PC-9 (cell line): Measurements from ENCODE around the gene IL2RG. TPM values are rescaled to one million over a fixed set of nuclear protein-coding genes. Genes with fewer than 3 reads are reported as not detected.

ENCODE experiments used
- BruUV-seq: library from RNA; stranded (reverse); fragments of 400-500 nt; replicated peaks from 2 replicates; lab custom pipeline; 2021; lab: Mats Ljungman, UMichigan
- CTCF ChIA-PET: fragments of 300-600 bp; sonication (Branson Sonifier 250); formaldehyde crosslinking; loops from one replicate; lab custom pipeline; 2022; ENCODE audit warnings: antibody characterized with exemption; lab: Charles Lee
- POLR2A ChIA-PET: fragments of 300-600 bp; sonication (Branson Sonifier 250); formaldehyde crosslinking; loops from one replicate; lab custom pipeline; 2022; ENCODE audit warnings: antibody characterized with exemption; ENCODE audit not compliant: unreplicated experiment; lab: Charles Lee
- DNase-seq, 2 experiments: peaks; one replicate each; pipeline versions ENCODE4 v3.0.0 to v3.0.0-alpha.2; 2015 to 2022; ENCODE audit warnings: mixed read lengths in 1 of 2
- H2AFZ ChIP-seq: fragments of 200-600 bp; sonication (generic); 2 replicates; pipeline ENCODE4 v1.8.1; 2017; ENCODE audit warnings: antibody characterized with exemption
- H3F3A ChIP-seq: fragments of 200-600 bp; sonication (generic); 2 replicates; pipeline ENCODE4 v1.8.1; 2017; ENCODE audit warnings: antibody characterized with exemption, mild to moderate bottlenecking, low read depth; ENCODE audit not compliant: insufficient read depth
- H3K27ac ChIP-seq: fragments of 200-600 bp; sonication (generic); 2 replicates; pipeline ENCODE4 v1.6.1; 2016; ENCODE audit warnings: mixed run types
- H3K27me3 ChIP-seq: fragments of 200-600 bp; sonication (generic); 2 replicates; pipeline ENCODE4 v1.6.1; 2016; ENCODE audit warnings: low read depth, mixed run types; ENCODE audit not compliant: insufficient read depth
- H3K36me3 ChIP-seq: fragments of 200-600 bp; sonication (generic); 2 replicates; pipeline ENCODE4 v1.6.1; 2016; ENCODE audit warnings: low read depth, mixed run types
- H3K4me1 ChIP-seq: fragments of 200-600 bp; sonication (generic); replicated peaks from 2 replicates; pipeline ENCODE4 v1.6.1; 2016; ENCODE audit warnings: mixed run types; ENCODE audit not compliant: insufficient read depth
- H3K4me2 ChIP-seq: fragments of 200-600 bp; sonication (generic); 2 replicates; pipeline ENCODE4 v1.6.1; 2017; ENCODE audit warnings: mixed run types
- H3K4me3 ChIP-seq: fragments of 200-600 bp; sonication (generic); 2 replicates; pipeline ENCODE4 v1.6.1; 2016; ENCODE audit warnings: mixed run types
- H3K79me2 ChIP-seq: fragments of 200-600 bp; sonication (generic); 2 replicates; pipeline ENCODE4 v1.6.1; 2017; ENCODE audit warnings: low read depth, mixed run types
- H3K9me2 ChIP-seq: fragments of 200-600 bp; sonication (generic); 2 replicates; pipeline ENCODE4 v1.8.1; 2017; ENCODE audit warnings: mild to moderate bottlenecking; ENCODE audit not compliant: insufficient read depth
- H3K9me3 ChIP-seq: fragments of 200-600 bp; sonication (generic); 2 replicates; pipeline ENCODE4 v1.8.1; 2016; ENCODE audit warnings: low read depth; ENCODE audit not compliant: insufficient read depth
- H4K20me1 ChIP-seq: fragments of 200-600 bp; sonication (generic); 2 replicates; pipeline ENCODE4 v1.8.1; 2017; ENCODE audit not compliant: insufficient read depth
- CTCF ChIP-seq: fragments of 200-600 bp; sonication (generic); conservative IDR thresholded peaks from 2 replicates; pipeline ENCODE4 v1.6.1; 2017; ENCODE audit warnings: mixed run types, antibody characterized with exemption, mild to moderate bottlenecking, moderate library complexity
- EZH2 ChIP-seq: fragments of 200-600 bp; sonication (generic); IDR thresholded peaks from 2 replicates; pipeline ENCODE4 v1.8.0; 2017; ENCODE audit warnings: antibody characterized with exemption, low read depth
- intact Hi-C: fragments of 100-400 bp; cut with micrococcal nuclease; formaldehyde crosslinking; loops from one replicate; pipeline ENCODE4 v1.10.0; 2022; ENCODE audit not compliant: unreplicated experiment
- total RNA-seq: library from RNA; stranded (reverse); gene quantifications from 2 replicates; pipeline ENCODE4 v1.2.3, GENCODE V29; 2021

Gene IL2RG
- total RNA-seq, 1 experiment from 2014 or later: not detected

GRCh38 chrX:71067089-71067488 is 44.3 kb downstream of the IL2RG start:
- peak overlapping the region; percentile 82 for H3K4me2 ChIP-seq
- ChIA-PET POLR2A (interaction anchor here (0.6 kb wide), 1 partner anchor 1653 kb away, joined by 5 read pairs; no protein-coding TSS in a partner anchor), CTCF (no interaction called here)
- intact Hi-C loops: no loop called here
- H3K36me3 ChIP-seq: no peaks in the 10 kb centered on the region
- H3K4me1 ChIP-seq: peaks cover 11% of the 10 kb centered on the region
- no peaks in the 10 kb centered on the region for H3K27me3 ChIP-seq
- no peaks in the 10 kb centered on the region for H3F3A ChIP-seq
- H4K20me1 ChIP-seq: no peaks in the 10 kb centered on the region
- no peaks in the 10 kb centered on the region for H3K9me3 ChIP-seq
- H2AFZ ChIP-seq: no peak overlapping the region
- TF ChIP-seq EZH2 (no peak), CTCF (no peak)
- peak overlapping the region; percentile 87 for H3K4me3 ChIP-seq
- H3K27ac ChIP-seq: no peak overlapping the region
- no peaks in the 10 kb centered on the region for H3K9me2 ChIP-seq
- peaks cover 21% of the 10 kb centered on the region for H3K79me2 ChIP-seq
- BruUV-seq: no TSS peak
- DNase-seq: no peak

GRCh38 chrX:71060127-71060526 is 51.2 kb downstream of the IL2RG start:
- Histone ChIP-seq H3K27ac (no peak overlapping the region), H3K79me2 (no peaks in the 10 kb centered on the region), H2AFZ (no peak overlapping the region), H3K4me1 (peaks cover 15% of the 10 kb centered on the region), H3F3A (no peaks in the 10 kb centered on the region), H3K36me3 (no peaks in the 10 kb centered on the region), H3K4me3 (no peak overlapping the region), H4K20me1 (no peaks in the 10 kb centered on the region), H3K4me2 (no peak overlapping the region), H3K9me2 (no peaks in the 10 kb centered on the region), H3K9me3 (no peaks in the 10 kb centered on the region), H3K27me3 (no peaks in the 10 kb centered on the region)
- no peak for TF ChIP-seq CTCF
- TF ChIP-seq EZH2: no peak
- no TSS peak for BruUV-seq
- no peak for DNase-seq
- intact Hi-C loops: no loop called here
- ChIA-PET CTCF (no interaction called here), POLR2A (no interaction called here)

GRCh38 chrX:71057848-71058530 is 53.4 kb downstream of the IL2RG start:
- H3K9me2 ChIP-seq: no peaks in the 10 kb centered on the region
- H3K9me3 ChIP-seq: no peaks in the 10 kb centered on the region
- no peak overlapping the region for H2AFZ ChIP-seq
- H3K4me3 ChIP-seq: no peak overlapping the region
- DNase-seq: no peak
- POLR2A ChIA-PET: interaction anchor here (0.7 kb wide), 1 partner anchor 925 kb away, joined by 4 read pairs; the partner anchor contains the start of gene IGBP1
- no peak for TF ChIP-seq EZH2
- no peak for TF ChIP-seq CTCF
- intact Hi-C loops: no loop called here
- H3K36me3 ChIP-seq: no peaks in the 10 kb centered on the region
- H4K20me1 ChIP-seq: no peaks in the 10 kb centered on the region
- H3K4me1 ChIP-seq: peaks cover 15% of the 10 kb centered on the region
- no TSS peak for BruUV-seq
- H3K27me3 ChIP-seq: no peaks in the 10 kb centered on the region
- H3K27ac ChIP-seq: peak overlapping the region; percentile 72; the same call in 1 of the 2 replicates
- no peak overlapping the region for H3K4me2 ChIP-seq
- H3F3A ChIP-seq: no peaks in the 10 kb centered on the region
- CTCF ChIA-PET: no interaction called here
- no peaks in the 10 kb centered on the region for H3K79me2 ChIP-seq

Other genes with a start within 250 kb of the IL2RG start
- not detected in 2 replicates for gene TEX11, start 202.9 kb downstream of the IL2RG start, total RNA-seq
- not detected in 2 replicates for gene SLC7A3, start 180.5 kb downstream of the IL2RG start, total RNA-seq
- 53.1 and 63.1 TPM in 2 replicates for gene SNX12, start 43.2 kb downstream of the IL2RG start, total RNA-seq
- gene FOXO4, start 15.7 kb downstream of the IL2RG start, total RNA-seq: 22.0 and 29.3 TPM in 2 replicates
- not detected in 2 replicates for gene CXorf65, start 4.8 kb downstream of the IL2RG start, total RNA-seq
- gene MED12, start 7.0 kb upstream of the IL2RG start, total RNA-seq: 32.7 and 51.6 TPM in 2 replicates
- 0.63 and 0.65 TPM in 2 replicates for gene NLGN3, start 33.3 kb upstream of the IL2RG start, total RNA-seq
- not detected in 2 replicates for gene GJB1, start 111.6 kb upstream of the IL2RG start, total RNA-seq
- gene ZMYM3, start 142.6 kb upstream of the IL2RG start, total RNA-seq: 45.3 and 45.7 TPM in 2 replicates
- 499 and 551 TPM in 2 replicates for gene NONO, start 172.1 kb upstream of the IL2RG start, total RNA-seq
- gene ITGB1BP2, start 190.2 kb upstream of the IL2RG start, total RNA-seq: 5.2 and 5.4 TPM in 2 replicates